Tibial nerve (tissue), 4 donors: ENCODE results near the gene ATP1B3.

Source experiments
- EP300 ChIP-seq, 2 donors: sonication (generic); formaldehyde crosslinking; IDR thresholded peaks; one replicate each; pipeline ENCODE4 v1.6.1; 2017; ENCODE audit warnings: antibody characterized with exemption in 2 of 2, mild to moderate bottlenecking in 1 of 2
- POLR2A ChIP-seq, 2 donors: fragments of 450-650 bp; IDR thresholded peaks; one replicate each; pipeline ENCODE4 v1.6.1; 2017; ENCODE audit warnings: antibody characterized with exemption in 2 of 2, mild to moderate bottlenecking in 2 of 2, moderate library complexity in 2 of 2
- TF ChIP-seq, protein P1 (sequence below), 5 experiments: fragments of 200-600 bp in 3 of 5; fragments of 450-650 bp in 2 of 5; sonication (generic) in 3 of 5; IDR thresholded peaks; one replicate each; pipeline ENCODE4 v1.5.1; 2016 to 2019; ENCODE audit warnings: antibody characterized with exemption in 5 of 5, mild to moderate bottlenecking in 3 of 5, moderate library complexity in 2 of 5

DNA sequence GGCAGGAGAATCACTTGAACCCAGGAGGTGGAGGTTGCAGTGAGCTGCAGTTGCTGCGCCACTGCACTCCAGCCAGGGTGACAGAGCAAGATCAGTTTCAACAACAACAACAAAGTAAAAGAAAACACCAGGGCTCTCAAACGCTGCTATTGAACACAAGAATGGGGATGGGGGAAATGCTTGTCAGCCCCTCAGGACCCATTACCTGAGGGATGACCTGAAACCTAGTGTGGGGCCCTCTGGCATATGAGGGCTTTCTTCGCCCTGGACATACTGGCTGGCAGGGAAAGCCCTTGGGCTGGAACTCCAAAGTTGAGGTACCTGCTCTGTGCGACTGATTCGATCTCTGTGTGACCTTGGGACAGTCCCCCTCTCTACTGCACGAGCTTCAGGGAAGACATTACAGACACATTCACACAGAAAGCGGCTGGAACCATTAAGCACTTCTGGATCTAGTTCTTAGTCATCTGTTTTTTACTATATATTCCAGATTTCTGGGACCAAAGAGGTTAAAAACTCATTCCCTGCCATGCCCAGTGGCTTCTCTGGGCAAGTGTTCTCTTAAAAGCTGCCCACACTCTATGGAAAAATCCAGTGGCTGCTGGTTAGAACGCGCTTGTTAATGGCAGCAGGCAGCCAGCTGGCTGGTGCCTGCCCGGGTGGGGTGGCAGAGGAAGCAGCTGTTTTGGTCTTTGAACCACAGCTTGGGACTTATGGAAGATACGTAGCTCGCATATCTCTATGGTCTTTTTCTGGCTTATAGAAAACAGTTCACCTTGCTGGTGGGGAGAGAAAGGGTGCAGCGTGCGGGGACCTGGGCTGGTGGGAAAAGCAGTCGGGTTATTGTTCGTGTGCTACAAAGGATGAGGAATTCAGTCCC, 57.2 kb downstream of the ATP1B3 start:
- TF ChIP-seq, protein P1, sequence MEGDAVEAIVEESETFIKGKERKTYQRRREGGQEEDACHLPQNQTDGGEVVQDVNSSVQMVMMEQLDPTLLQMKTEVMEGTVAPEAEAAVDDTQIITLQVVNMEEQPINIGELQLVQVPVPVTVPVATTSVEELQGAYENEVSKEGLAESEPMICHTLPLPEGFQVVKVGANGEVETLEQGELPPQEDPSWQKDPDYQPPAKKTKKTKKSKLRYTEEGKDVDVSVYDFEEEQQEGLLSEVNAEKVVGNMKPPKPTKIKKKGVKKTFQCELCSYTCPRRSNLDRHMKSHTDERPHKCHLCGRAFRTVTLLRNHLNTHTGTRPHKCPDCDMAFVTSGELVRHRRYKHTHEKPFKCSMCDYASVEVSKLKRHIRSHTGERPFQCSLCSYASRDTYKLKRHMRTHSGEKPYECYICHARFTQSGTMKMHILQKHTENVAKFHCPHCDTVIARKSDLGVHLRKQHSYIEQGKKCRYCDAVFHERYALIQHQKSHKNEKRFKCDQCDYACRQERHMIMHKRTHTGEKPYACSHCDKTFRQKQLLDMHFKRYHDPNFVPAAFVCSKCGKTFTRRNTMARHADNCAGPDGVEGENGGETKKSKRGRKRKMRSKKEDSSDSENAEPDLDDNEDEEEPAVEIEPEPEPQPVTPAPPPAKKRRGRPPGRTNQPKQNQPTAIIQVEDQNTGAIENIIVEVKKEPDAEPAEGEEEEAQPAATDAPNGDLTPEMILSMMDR (IDR thresholded peaks at IDR 0.05), result no peak
- TF ChIP-seq POLR2A (IDR thresholded peaks at IDR 0.05) (no peak), EP300 (IDR thresholded peaks at IDR 0.05) (no peak)
